Measurements from ENCODE around the gene SLC2A2.

SLC2A2 gene

GRCh38 chr3:171026597-171027293 is at the start of gene SLC2A2:
SLC2A2 (minus strand) TSS chr3:171026720; CDS start chr3:171026670, 50 bp downstream.
- no peak for DNase-seq

- no peak for DNase-seq
Measured at GRCh38 chr3:171072432-171072831, 45.9 kb upstream of the SLC2A2 start.

- no peak for DNase-seq
Measured at GRCh38 chr3:171068658-171069057, 42.1 kb upstream of the SLC2A2 start.

- DNase-seq, result no peak
Measured at GRCh38 chr3:171066206-171066605, 39.7 kb upstream of the SLC2A2 start.

- DNase-seq, result no peak
Measured at GRCh38 chr3:171065732-171066131, 39.2 kb upstream of the SLC2A2 start.

GRCh38 chr3:171064461-171064860 is 37.9 kb upstream of the SLC2A2 start:
- DNase-seq, result no peak

GRCh38 chr3:171061749-171062148 is 35.2 kb upstream of the SLC2A2 start:
- DNase-seq, result no peak

GRCh38 chr3:171059978-171060377 is 33.5 kb upstream of the SLC2A2 start:
- DNase-seq, result no peak

GRCh38 chr3:171058873-171059603 is 32.5 kb upstream of the SLC2A2 start:
- no peak for DNase-seq

GRCh38 chr3:171058058-171058457 is 31.5 kb upstream of the SLC2A2 start:
- DNase-seq, result no peak

GRCh38 chr3:171057072-171057471 is 30.6 kb upstream of the SLC2A2 start:
- DNase-seq, result no peak

- DNase-seq, result no peak
Measured at GRCh38 chr3:171056528-171056927, 30.0 kb upstream of the SLC2A2 start.

- DNase-seq, result no peak
Measured at GRCh38 chr3:171055336-171056178, 29.0 kb upstream of the SLC2A2 start.

- no peak for DNase-seq
Measured at GRCh38 chr3:171054921-171055320, 28.4 kb upstream of the SLC2A2 start.

GRCh38 chr3:171054231-171054630 is 27.7 kb upstream of the SLC2A2 start:
- DNase-seq, result no peak

GRCh38 chr3:171049861-171050444 is 23.4 kb upstream of the SLC2A2 start:
- DNase-seq, result peak; percentile 6 to 20

GRCh38 chr3:171046760-171047159 is 20.2 kb upstream of the SLC2A2 start:
- DNase-seq, result no peak

- no peak for DNase-seq
Measured at GRCh38 chr3:171044835-171045793, 18.6 kb upstream of the SLC2A2 start.

- no peak for DNase-seq
Measured at GRCh38 chr3:171044384-171044783, 17.9 kb upstream of the SLC2A2 start.

GRCh38 chr3:171039674-171040073 is 13.2 kb upstream of the SLC2A2 start:
- no peak for DNase-seq

- no peak for DNase-seq
Measured at GRCh38 chr3:171038342-171038741, 11.8 kb upstream of the SLC2A2 start.

GRCh38 chr3:171028779-171029232 is 2.3 kb upstream of the SLC2A2 start:
- DNase-seq, result no peak
